ENCODE data around the gene MAGI3. TPM values are rescaled to one million over a fixed set of nuclear protein-coding genes. Genes with fewer than 3 reads are reported as not detected.

Gene MAGI3
- total and polyA plus RNA-seq, 4 donors, result 3.0 to 28.8 (median 7.5) TPM

DNA sequence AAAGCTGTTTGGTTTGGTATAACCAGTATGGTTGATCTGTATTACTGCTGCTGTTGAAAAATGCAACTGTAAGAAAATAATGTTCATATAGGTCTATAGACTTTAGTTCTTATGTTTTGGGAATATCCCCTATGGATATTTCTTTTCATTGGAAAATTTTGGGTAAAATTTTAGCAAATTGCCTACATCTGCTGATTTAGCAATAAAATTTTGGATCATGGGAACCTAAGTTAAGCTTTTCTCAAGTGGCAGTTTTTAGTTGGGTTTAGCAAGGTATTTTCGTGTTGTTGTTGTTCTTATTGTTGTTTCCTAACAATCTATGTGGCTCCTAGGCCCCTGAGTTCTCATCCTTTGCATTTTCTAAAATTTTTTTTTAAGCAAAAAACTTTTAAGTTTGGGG lies 201.9 kb downstream of the MAGI3 start:
- H3K27me3 ChIP-seq (ENCODE audit: control insufficient read depth in 4 of 4, insufficient read depth in 4 of 4, low read length in 3 of 4), result no peaks in the 10 kb centered on the region
- no peaks in the 10 kb centered on the region for H3K4me1 ChIP-seq (ENCODE audit: control insufficient read depth in 4 of 4, insufficient read depth in 4 of 4, low read length in 3 of 4)
- no peak overlapping the region for H3K27ac ChIP-seq (ENCODE audit: low read depth in 1 of 2, low read length in 2 of 2)
- peaks cover 0 to 26% (median 9%) of the 10 kb centered on the region in 4 donors for H3K36me3 ChIP-seq (ENCODE audit: control insufficient read depth in 4 of 4, insufficient read depth in 3 of 4, low read depth in 1 of 4, low read length in 3 of 4)
- DNase-seq (ENCODE audit: low spot score), result no peak
- TF ChIP-seq HNF4A (conservative IDR thresholded peaks at IDR 0.05), result no peak
- TF ChIP-seq, protein P1, sequence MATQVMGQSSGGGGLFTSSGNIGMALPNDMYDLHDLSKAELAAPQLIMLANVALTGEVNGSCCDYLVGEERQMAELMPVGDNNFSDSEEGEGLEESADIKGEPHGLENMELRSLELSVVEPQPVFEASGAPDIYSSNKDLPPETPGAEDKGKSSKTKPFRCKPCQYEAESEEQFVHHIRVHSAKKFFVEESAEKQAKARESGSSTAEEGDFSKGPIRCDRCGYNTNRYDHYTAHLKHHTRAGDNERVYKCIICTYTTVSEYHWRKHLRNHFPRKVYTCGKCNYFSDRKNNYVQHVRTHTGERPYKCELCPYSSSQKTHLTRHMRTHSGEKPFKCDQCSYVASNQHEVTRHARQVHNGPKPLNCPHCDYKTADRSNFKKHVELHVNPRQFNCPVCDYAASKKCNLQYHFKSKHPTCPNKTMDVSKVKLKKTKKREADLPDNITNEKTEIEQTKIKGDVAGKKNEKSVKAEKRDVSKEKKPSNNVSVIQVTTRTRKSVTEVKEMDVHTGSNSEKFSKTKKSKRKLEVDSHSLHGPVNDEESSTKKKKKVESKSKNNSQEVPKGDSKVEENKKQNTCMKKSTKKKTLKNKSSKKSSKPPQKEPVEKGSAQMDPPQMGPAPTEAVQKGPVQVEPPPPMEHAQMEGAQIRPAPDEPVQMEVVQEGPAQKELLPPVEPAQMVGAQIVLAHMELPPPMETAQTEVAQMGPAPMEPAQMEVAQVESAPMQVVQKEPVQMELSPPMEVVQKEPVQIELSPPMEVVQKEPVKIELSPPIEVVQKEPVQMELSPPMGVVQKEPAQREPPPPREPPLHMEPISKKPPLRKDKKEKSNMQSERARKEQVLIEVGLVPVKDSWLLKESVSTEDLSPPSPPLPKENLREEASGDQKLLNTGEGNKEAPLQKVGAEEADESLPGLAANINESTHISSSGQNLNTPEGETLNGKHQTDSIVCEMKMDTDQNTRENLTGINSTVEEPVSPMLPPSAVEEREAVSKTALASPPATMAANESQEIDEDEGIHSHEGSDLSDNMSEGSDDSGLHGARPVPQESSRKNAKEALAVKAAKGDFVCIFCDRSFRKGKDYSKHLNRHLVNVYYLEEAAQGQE (IDR thresholded peaks at IDR 0.05), result no peak
- no peak for TF ChIP-seq YY1 (IDR thresholded peaks at IDR 0.05)
- no peak for TF ChIP-seq NR2F2 (IDR thresholded peaks at IDR 0.05)
- TF ChIP-seq RAD21 (IDR thresholded peaks at IDR 0.05), result no peak
- no peak overlapping the region for H3K9ac ChIP-seq (ENCODE audit: low read depth in 1 of 2, low read length in 2 of 2)
- WGBS, result 94% methylated on average over 1 of the region's 1 CpG
- peaks cover 0 to 4% (median 0%) of the 10 kb centered on the region in 4 donors for H3K9me3 ChIP-seq (ENCODE audit: control insufficient read depth in 4 of 4, low read length in 3 of 4)
- no peak overlapping the region for H3K4me3 ChIP-seq (ENCODE audit: low read depth in 1 of 3, low read length in 3 of 3)

DNA sequence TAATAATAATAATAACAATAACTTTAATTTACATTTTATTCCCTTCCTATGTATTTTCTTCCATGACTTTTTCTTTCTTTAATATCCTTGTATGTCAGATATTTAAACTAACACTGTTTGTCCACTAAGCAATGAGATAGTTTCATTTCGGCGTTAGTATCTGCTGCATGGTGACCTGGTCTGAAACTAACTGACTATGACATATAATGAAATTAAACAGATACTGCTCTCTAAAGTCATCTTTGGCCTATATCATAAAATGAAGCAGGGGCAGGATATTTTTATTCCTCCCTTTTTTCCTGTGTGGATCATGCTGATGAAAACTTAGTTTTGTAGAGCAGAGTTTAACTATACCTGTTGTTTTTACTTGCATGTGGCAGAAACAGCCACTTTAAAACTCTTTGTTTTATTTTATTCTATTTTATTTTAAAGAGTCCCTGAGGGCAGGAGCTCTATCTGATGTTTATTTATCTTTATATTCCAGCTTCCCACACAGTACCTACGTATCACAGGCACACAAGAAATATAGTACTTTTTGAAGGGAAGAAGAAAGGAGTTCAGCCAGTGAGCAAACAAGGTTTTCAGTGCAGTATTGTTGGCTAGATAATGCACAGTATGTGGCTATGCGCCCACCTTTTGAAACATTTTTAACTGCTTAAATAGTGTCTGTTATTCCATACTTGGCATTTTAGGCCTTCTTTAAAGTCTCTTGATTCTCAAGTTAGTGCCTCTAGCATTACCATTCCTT lies 203.4 kb downstream of the MAGI3 start:
- WGBS, result 88% methylated on average over 4 of the region's 4 CpGs
- TF ChIP-seq HNF4G (IDR thresholded peaks at IDR 0.05) (no peak), TAF1 (conservative IDR thresholded peaks at IDR 0.05) (no peak), NR2F2 (IDR thresholded peaks at IDR 0.05) (no peak), GABPA (IDR thresholded peaks at IDR 0.05 in 1 of 2, conservative IDR thresholded peaks at IDR 0.05 in 1 of 2) (no peak), HNF4A (conservative IDR thresholded peaks at IDR 0.05) (no peak), SP1 (IDR thresholded peaks at IDR 0.05) (no peak), RXRA (IDR thresholded peaks at IDR 0.05) (no peak), FOXA1 (IDR thresholded peaks at IDR 0.05) (no peak), YY1 (IDR thresholded peaks at IDR 0.05) (no peak), RAD21 (IDR thresholded peaks at IDR 0.05) (no peak), FOXA2 (IDR thresholded peaks at IDR 0.05) (no peak), JUND (IDR thresholded peaks at IDR 0.05) (no peak), EGR1 (IDR thresholded peaks at IDR 0.05; ENCODE audit: low read depth in 2 of 2) (no peak)
- TF ChIP-seq, protein P2, sequence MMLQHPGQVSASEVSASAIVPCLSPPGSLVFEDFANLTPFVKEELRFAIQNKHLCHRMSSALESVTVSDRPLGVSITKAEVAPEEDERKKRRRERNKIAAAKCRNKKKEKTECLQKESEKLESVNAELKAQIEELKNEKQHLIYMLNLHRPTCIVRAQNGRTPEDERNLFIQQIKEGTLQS (IDR thresholded peaks at IDR 0.05), result no peak
- TF ChIP-seq, protein P3, sequence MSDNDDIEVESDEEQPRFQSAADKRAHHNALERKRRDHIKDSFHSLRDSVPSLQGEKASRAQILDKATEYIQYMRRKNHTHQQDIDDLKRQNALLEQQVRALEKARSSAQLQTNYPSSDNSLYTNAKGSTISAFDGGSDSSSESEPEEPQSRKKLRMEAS (IDR thresholded peaks at IDR 0.05), result no peak
- TF ChIP-seq, protein P4, sequence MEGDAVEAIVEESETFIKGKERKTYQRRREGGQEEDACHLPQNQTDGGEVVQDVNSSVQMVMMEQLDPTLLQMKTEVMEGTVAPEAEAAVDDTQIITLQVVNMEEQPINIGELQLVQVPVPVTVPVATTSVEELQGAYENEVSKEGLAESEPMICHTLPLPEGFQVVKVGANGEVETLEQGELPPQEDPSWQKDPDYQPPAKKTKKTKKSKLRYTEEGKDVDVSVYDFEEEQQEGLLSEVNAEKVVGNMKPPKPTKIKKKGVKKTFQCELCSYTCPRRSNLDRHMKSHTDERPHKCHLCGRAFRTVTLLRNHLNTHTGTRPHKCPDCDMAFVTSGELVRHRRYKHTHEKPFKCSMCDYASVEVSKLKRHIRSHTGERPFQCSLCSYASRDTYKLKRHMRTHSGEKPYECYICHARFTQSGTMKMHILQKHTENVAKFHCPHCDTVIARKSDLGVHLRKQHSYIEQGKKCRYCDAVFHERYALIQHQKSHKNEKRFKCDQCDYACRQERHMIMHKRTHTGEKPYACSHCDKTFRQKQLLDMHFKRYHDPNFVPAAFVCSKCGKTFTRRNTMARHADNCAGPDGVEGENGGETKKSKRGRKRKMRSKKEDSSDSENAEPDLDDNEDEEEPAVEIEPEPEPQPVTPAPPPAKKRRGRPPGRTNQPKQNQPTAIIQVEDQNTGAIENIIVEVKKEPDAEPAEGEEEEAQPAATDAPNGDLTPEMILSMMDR (IDR thresholded peaks at IDR 0.05; ENCODE audit: low read depth, low read length, missing input control), result no peak
- TF ChIP-seq, protein P5, sequence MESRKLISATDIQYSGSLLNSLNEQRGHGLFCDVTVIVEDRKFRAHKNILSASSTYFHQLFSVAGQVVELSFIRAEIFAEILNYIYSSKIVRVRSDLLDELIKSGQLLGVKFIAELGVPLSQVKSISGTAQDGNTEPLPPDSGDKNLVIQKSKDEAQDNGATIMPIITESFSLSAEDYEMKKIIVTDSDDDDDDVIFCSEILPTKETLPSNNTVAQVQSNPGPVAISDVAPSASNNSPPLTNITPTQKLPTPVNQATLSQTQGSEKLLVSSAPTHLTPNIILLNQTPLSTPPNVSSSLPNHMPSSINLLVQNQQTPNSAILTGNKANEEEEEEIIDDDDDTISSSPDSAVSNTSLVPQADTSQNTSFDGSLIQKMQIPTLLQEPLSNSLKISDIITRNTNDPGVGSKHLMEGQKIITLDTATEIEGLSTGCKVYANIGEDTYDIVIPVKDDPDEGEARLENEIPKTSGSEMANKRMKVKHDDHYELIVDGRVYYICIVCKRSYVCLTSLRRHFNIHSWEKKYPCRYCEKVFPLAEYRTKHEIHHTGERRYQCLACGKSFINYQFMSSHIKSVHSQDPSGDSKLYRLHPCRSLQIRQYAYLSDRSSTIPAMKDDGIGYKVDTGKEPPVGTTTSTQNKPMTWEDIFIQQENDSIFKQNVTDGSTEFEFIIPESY (IDR thresholded peaks at IDR 0.05), result no peak
- TF ChIP-seq, protein P1 (IDR thresholded peaks at IDR 0.05), result no peak
- Histone ChIP-seq H3K4me1 (ENCODE audit: control insufficient read depth in 4 of 4, insufficient read depth in 4 of 4, low read length in 3 of 4) (no peaks in the 10 kb centered on the region), H3K27me3 (ENCODE audit: control insufficient read depth in 4 of 4, insufficient read depth in 4 of 4, low read length in 3 of 4) (no peaks in the 10 kb centered on the region), H3K27ac (ENCODE audit: low read depth in 1 of 2, low read length in 2 of 2) (no peak overlapping the region), H3K4me3 (ENCODE audit: low read depth in 1 of 3, low read length in 3 of 3) (no peak overlapping the region), H3K9me3 (ENCODE audit: control insufficient read depth in 4 of 4, low read length in 3 of 4) (peaks cover 0 to 8% (median 4%) of the 10 kb centered on the region in 4 donors), H3K9ac (ENCODE audit: low read depth in 1 of 2, low read length in 2 of 2) (no peak overlapping the region), H3K36me3 (ENCODE audit: control insufficient read depth in 4 of 4, insufficient read depth in 3 of 4, low read depth in 1 of 4, low read length in 3 of 4) (peaks cover 3 to 30% (median 12%) of the 10 kb centered on the region in 4 donors)
- DNase-seq (ENCODE audit: low spot score), result no peak

All from liver (tissue), 9 donors.